Stimulated activated CD4-positive, alpha-beta T cell treated with anti-CD3 and anti-CD28 coated beads, Interleukin-2, amount 100 ng/mL, for 4 hours (primary cell): ENCODE data around the gene ADGRV1.
"Not testable (repeated sequence)": the region's sequence is repeated elsewhere in the genome, so short reads cannot be mapped to it uniquely, and the experiment has no call there.

Experiments used
- DNase-seq: peaks from one replicate; pipeline ENCODE4 v3.0.0-alpha.2; 2020; ENCODE audit warnings: low read depth

ADGRV1 gene

GRCh38 chr5:90741022-90741564 is 182.5 kb downstream of the ADGRV1 start:
- no peak for DNase-seq

- no peak for DNase-seq
Measured at GRCh38 chr5:90746119-90746518, 187.5 kb downstream of the ADGRV1 start.

- no peak for DNase-seq
Measured at GRCh38 chr5:90747175-90747574, 188.6 kb downstream of the ADGRV1 start.

- DNase-seq: no peak
Measured at GRCh38 chr5:90747693-90748092, 189.1 kb downstream of the ADGRV1 start.

- no peak for DNase-seq
Measured at GRCh38 chr5:90759119-90759518, 200.5 kb downstream of the ADGRV1 start.

- no peak for DNase-seq
Measured at GRCh38 chr5:90767710-90768109, 209.1 kb downstream of the ADGRV1 start.

GRCh38 chr5:90770006-90770541 is 211.5 kb downstream of the ADGRV1 start:
- not testable (repeated sequence) for DNase-seq

- no peak for DNase-seq
Measured at GRCh38 chr5:90777959-90778358, 219.4 kb downstream of the ADGRV1 start.

GRCh38 chr5:90783460-90784333 is 225.1 kb downstream of the ADGRV1 start:
- peak; percentile 42 for DNase-seq

GRCh38 chr5:90786756-90787155 is 228.2 kb downstream of the ADGRV1 start:
- no peak for DNase-seq

- no peak for DNase-seq
Measured at GRCh38 chr5:90792725-90793124, 234.1 kb downstream of the ADGRV1 start.

GRCh38 chr5:90793183-90793582 is 234.6 kb downstream of the ADGRV1 start:
- DNase-seq: no peak

- DNase-seq: not testable (repeated sequence)
Measured at GRCh38 chr5:90796919-90797318, 238.3 kb downstream of the ADGRV1 start.

- DNase-seq: not testable (repeated sequence)
Measured at GRCh38 chr5:90800082-90800481, 241.5 kb downstream of the ADGRV1 start.

GRCh38 chr5:90800515-90800914 is 241.9 kb downstream of the ADGRV1 start:
- DNase-seq: not testable (repeated sequence)

GRCh38 chr5:90802474-90803317 is 244.1 kb downstream of the ADGRV1 start:
- DNase-seq: no peak

GRCh38 chr5:90803381-90803780 is 244.8 kb downstream of the ADGRV1 start:
- DNase-seq: no peak

- no peak for DNase-seq
Measured at GRCh38 chr5:90803876-90804275, 245.3 kb downstream of the ADGRV1 start.

- DNase-seq: no peak
Measured at GRCh38 chr5:90807496-90807895, 248.9 kb downstream of the ADGRV1 start.

- no peak for DNase-seq
Measured at GRCh38 chr5:90809311-90810056, 250.9 kb downstream of the ADGRV1 start.

GRCh38 chr5:90810211-90810610 is 251.6 kb downstream of the ADGRV1 start:
- DNase-seq: no peak

- DNase-seq: no peak
Measured at GRCh38 chr5:90813392-90813791, 254.8 kb downstream of the ADGRV1 start.
